B cell (primary cell): Measurements from ENCODE around the gene ECE1. TPM values are rescaled to one million over a fixed set of nuclear protein-coding genes. Genes with fewer than 3 reads are reported as not detected.

Experiments
- ATAC-seq: fragments of 200-7000 bp; cut with Tn5 transposase; one replicate; pipeline ENCODE4 v1.10.0; 2021; ENCODE audit warnings: low read depth, mild to moderate bottlenecking, moderate number of reproducible peaks, moderate library complexity
- CTCF ChIA-PET: fragments of 350-600 bp; sonication (Branson Sonifier 250); formaldehyde crosslinking; loops from one replicate; lab custom pipeline; 2021; ENCODE audit warnings: antibody characterized with exemption, inconsistent platforms; lab: Charles Lee
- POLR2A ChIA-PET: fragments of 350-600 bp; sonication (Branson Sonifier 250); formaldehyde crosslinking; loops from one replicate; lab custom pipeline; 2021; ENCODE audit warnings: antibody characterized with exemption; lab: Charles Lee
- DNase-seq: peaks from one replicate; pipeline ENCODE4 v3.0.0; 2013
- H2AFZ ChIP-seq: 2 replicates; pipeline ENCODE4 v1.6.1; 2012; ENCODE audit warnings: mild to moderate bottlenecking, low read depth, low read length; ENCODE audit not compliant: insufficient read depth, poor library complexity, severe bottlenecking
- H3K27ac ChIP-seq, 2 donors: 1 replicate in 1 of 2; 2 replicates in 1 of 2; pipeline ENCODE4 v1.5.1; 2012 to 2013; ENCODE audit warnings: low read length in 2 of 2, mild to moderate bottlenecking in 2 of 2, moderate library complexity in 1 of 2
- H3K27me3 ChIP-seq, 4 experiments: fragments of 200-600 bp in 1 of 4; sonication (generic) in 1 of 4; replicated peaks in 1 of 4; 1 replicate in 2 of 4; 2 replicates in 2 of 4; pipeline versions ENCODE4 v1.6.1 to v1.7.0; 2013 to 2016; ENCODE audit warnings: low read length in 3 of 4, mild to moderate bottlenecking in 2 of 4, mixed read lengths in 1 of 4, moderate library complexity in 1 of 4; ENCODE audit not compliant: insufficient read depth in 4 of 4, control insufficient read depth in 3 of 4; ENCODE audit errors: control extremely low read depth in 1 of 4
- H3K36me3 ChIP-seq, 2 experiments: replicated peaks in 1 of 2; 1 replicate in 1 of 2; 2 replicates in 1 of 2; pipeline versions ENCODE4 v1.6.1 to v1.7.1; 2013; ENCODE audit warnings: low read length in 1 of 2; ENCODE audit not compliant: insufficient read depth in 2 of 2, control insufficient read depth in 1 of 2; ENCODE audit errors: control extremely low read depth in 1 of 2, extremely low read depth in 1 of 2
- H3K4me1 ChIP-seq, 2 donors: fragments of 200-600 bp in 1 of 2; sonication (generic) in 1 of 2; 1 replicate in 1 of 2; 2 replicates in 1 of 2; pipeline versions ENCODE4 v1.5.1 to v1.6.1; 2013 to 2017; ENCODE audit warnings: low read length in 2 of 2; ENCODE audit not compliant: control insufficient read depth in 2 of 2, insufficient read depth in 2 of 2
- H3K4me2 ChIP-seq: replicated peaks from 2 replicates; pipeline ENCODE3; 2012; ENCODE audit warnings: mild to moderate bottlenecking, low read depth, low read length; ENCODE audit not compliant: poor library complexity, severe bottlenecking
- H3K4me3 ChIP-seq, 5 experiments: fragments of 200-600 bp in 1 of 5; sonication (generic) in 1 of 5; 1 replicate in 3 of 5; 2 replicates in 2 of 5; pipeline versions ENCODE4 v1.5.1 to v1.7.0; 2011 to 2016; ENCODE audit warnings: low read length in 4 of 5, mild to moderate bottlenecking in 4 of 5, low read depth in 2 of 5, control low read depth in 1 of 5, moderate library complexity in 1 of 5; ENCODE audit not compliant: insufficient read depth in 1 of 5; ENCODE audit errors: control extremely low read depth in 1 of 5, extremely low read depth in 1 of 5
- H3K79me2 ChIP-seq: fragments of 200-600 bp; sonication (generic); one replicate; pipeline ENCODE4 v1.6.0; 2016; ENCODE audit warnings: low read length; ENCODE audit not compliant: control insufficient read depth, insufficient read depth
- H3K9ac ChIP-seq: fragments of 200-600 bp; sonication (generic); 2 replicates; pipeline ENCODE4 v1.6.1; 2017; ENCODE audit warnings: mild to moderate bottlenecking, low read length, moderate library complexity
- H3K9me3 ChIP-seq, 3 donors: one replicate each; pipeline versions ENCODE4 v1.6.1 to v1.7.1; 2013; ENCODE audit warnings: low read length in 2 of 3; ENCODE audit not compliant: control insufficient read depth in 2 of 3, insufficient read depth in 1 of 3; ENCODE audit errors: control extremely low read depth in 1 of 3
- H4K20me1 ChIP-seq: 2 replicates; pipeline ENCODE4 v1.6.0; 2012; ENCODE audit warnings: mild to moderate bottlenecking, low read length; ENCODE audit not compliant: insufficient read depth, control insufficient read depth, poor library complexity, severe bottlenecking
- H3K27ac Mint-ChIP-seq: one replicate; pipeline ENCODE4 v1.8.0; 2021; ENCODE audit warnings: mixed read lengths
- H3K27me3 Mint-ChIP-seq: one replicate; pipeline ENCODE4 v1.8.0; 2021; ENCODE audit warnings: mixed read lengths
- H3K4me1 Mint-ChIP-seq: one replicate; pipeline ENCODE4 v1.8.0; 2021; ENCODE audit warnings: mixed read lengths
- H3K4me3 Mint-ChIP-seq: one replicate; pipeline ENCODE4 v1.8.0; 2021; ENCODE audit warnings: mixed read lengths
- H3K9me3 Mint-ChIP-seq: one replicate; pipeline ENCODE4 v1.8.0; 2022; ENCODE audit warnings: mixed read lengths; ENCODE audit not compliant: insufficient read depth
- EZH2 ChIP-seq: IDR thresholded peaks from 2 replicates; pipeline ENCODE4 v1.6.1; 2012; ENCODE audit warnings: borderline replicate concordance, low read depth, mild to moderate bottlenecking, moderate library complexity, low read length; ENCODE audit not compliant: insufficient read depth, poor library complexity, severe bottlenecking
- WGBS: methylation state at CpG from one replicate; pipeline ENCODE4 v1.1.5; 2013; ENCODE audit warnings: missing lambda C conversion rate; ENCODE audit not compliant: insufficient coverage; 5-methylcytosine and 5-hydroxymethylcytosine counted together
- intact Hi-C: fragments of 100-400 bp; cut with micrococcal nuclease; formaldehyde crosslinking; loops from one replicate; pipeline ENCODE4 v1.10.0; 2022
- polyA plus RNA-seq: library from polyadenylated mRNA; depleted of rRNA; stranded (reverse); fragments of >200 nt; gene quantifications from 2 replicates; pipeline ENCODE4 v1.2.3, GENCODE V29; 2012
- total RNA-seq, 2 donors: library from RNA; stranded (reverse); fragments of 120-200 nt in 1 of 2; gene quantifications; 1 replicate in 1 of 2; 2 replicates in 1 of 2; pipeline versions ENCODE4 v1.2.3 to v1.2.4, GENCODE V29; 2013 to 2022
- TF ChIP-seq, protein P1 (sequence below): fragments of 200-600 bp; IDR thresholded peaks from one replicate; pipeline ENCODE4 v1.8.0; 2022; ENCODE audit warnings: antibody characterized with exemption, mild to moderate bottlenecking

The ECE1 gene
- total and polyA plus RNA-seq, 2 donors (not counting 1 experiment from before 2014, with no cell fraction given): 46.7 to 133 TPM

DNA sequence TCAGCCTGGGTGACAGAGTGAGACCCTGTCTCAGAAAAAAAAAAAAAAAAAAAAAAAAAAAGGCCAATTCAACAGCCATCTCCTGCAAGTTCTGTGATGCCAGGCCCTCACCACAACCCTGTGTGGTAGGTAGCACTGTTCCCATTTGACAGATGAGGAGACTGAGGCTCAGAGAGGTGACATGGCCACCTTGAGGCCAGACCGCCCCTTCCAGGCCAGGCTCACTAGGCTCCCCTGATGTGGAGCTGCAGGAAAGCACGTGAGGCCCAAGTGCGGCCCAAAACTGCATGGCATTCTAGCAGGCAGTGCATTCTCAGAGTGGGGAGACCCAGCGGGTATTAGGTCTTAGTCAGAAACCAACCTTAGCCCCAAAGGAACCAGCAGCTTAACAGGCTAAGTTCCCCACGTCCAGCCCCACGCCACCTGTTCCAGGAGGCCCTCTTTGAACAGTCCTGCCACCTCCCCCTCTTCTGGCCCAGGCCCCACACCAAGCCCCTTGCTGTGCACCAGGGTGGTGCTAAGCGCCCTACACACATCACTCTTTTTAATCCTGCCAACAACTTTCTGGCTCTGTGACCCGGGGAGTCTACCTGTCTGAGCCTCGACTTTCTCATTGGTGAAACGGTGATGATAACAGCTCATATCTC, 11.7 kb upstream of the ECE1 start:
- H3K27ac Mint-ChIP-seq: peak overlapping the region; percentile 41
- no peaks in the 10 kb centered on the region for H3K9me3 Mint-ChIP-seq
- H3K36me3 ChIP-seq: no peaks in the 10 kb centered on the region
- DNase-seq (no peak), ATAC-seq (no peak)
- peaks cover 67% of the 10 kb centered on the region for H3K4me1 Mint-ChIP-seq
- H2AFZ ChIP-seq: no peak overlapping the region
- H3K79me2 ChIP-seq: peaks cover 97% of the 10 kb centered on the region
- no peak overlapping the region for H3K4me3 Mint-ChIP-seq
- no peaks in the 10 kb centered on the region for H3K27me3 Mint-ChIP-seq
- no peaks in the 10 kb centered on the region for H3K9me3 ChIP-seq
- no peak overlapping the region for H3K4me2 ChIP-seq
- no peaks in the 10 kb centered on the region for H3K27me3 ChIP-seq
- TF ChIP-seq EZH2: no peak
- TF ChIP-seq, protein P1, sequence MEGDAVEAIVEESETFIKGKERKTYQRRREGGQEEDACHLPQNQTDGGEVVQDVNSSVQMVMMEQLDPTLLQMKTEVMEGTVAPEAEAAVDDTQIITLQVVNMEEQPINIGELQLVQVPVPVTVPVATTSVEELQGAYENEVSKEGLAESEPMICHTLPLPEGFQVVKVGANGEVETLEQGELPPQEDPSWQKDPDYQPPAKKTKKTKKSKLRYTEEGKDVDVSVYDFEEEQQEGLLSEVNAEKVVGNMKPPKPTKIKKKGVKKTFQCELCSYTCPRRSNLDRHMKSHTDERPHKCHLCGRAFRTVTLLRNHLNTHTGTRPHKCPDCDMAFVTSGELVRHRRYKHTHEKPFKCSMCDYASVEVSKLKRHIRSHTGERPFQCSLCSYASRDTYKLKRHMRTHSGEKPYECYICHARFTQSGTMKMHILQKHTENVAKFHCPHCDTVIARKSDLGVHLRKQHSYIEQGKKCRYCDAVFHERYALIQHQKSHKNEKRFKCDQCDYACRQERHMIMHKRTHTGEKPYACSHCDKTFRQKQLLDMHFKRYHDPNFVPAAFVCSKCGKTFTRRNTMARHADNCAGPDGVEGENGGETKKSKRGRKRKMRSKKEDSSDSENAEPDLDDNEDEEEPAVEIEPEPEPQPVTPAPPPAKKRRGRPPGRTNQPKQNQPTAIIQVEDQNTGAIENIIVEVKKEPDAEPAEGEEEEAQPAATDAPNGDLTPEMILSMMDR: no peak
- H3K9ac ChIP-seq: no peak overlapping the region
- ChIA-PET POLR2A (interaction anchor here (0.7 to 1.1 kb wide), 2 partner anchors 9 to 53 kb away, joined by 3 to 4 read pairs; no protein-coding TSS in a partner anchor), CTCF (interaction anchor here (0.7 to 5.3 kb wide), 3 partner anchors 23 to 65 kb away, joined by 3 to 30 read pairs (median 30); no protein-coding TSS in a partner anchor)
- peaks cover 36 to 51% of the 10 kb centered on the region in 2 donors for H3K4me1 ChIP-seq
- no peak overlapping the region for H3K4me3 ChIP-seq
- intact Hi-C loops: no loop called here
- no peak overlapping the region for H3K27ac ChIP-seq
- H4K20me1 ChIP-seq: peaks cover 11% of the 10 kb centered on the region
- WGBS: 90% methylated on average over 9 of the region's 10 CpGs

- H3K4me3 Mint-ChIP-seq: peak overlapping the region; percentile 37
Measured at GRCh38 chr1:21300774-21301173, 10.5 kb upstream of the ECE1 start.

More at GRCh38 chr1:21300774-21301173, 10.5 kb upstream of the ECE1 start:
- H4K20me1 ChIP-seq: peaks cover 6% of the 10 kb centered on the region
- H2AFZ ChIP-seq: no peak overlapping the region
- Mint-ChIP-seq H3K9me3 (no peaks in the 10 kb centered on the region), H3K4me1 (peaks cover 78% of the 10 kb centered on the region), H3K27me3 (no peaks in the 10 kb centered on the region), H3K27ac (peak overlapping the region; percentile 75)
- peaks cover 97% of the 10 kb centered on the region for H3K79me2 ChIP-seq
- ChIA-PET CTCF (interaction anchor here (1.4 to 5.3 kb wide), 4 partner anchors 10 to 66 kb away, joined by 7 to 30 read pairs (median 24); partner anchors contain the start of gene ECE1), POLR2A (interaction anchor here (3.3 kb wide), 1 partner anchor 25 kb away, joined by 14 read pairs; no protein-coding TSS in a partner anchor)
- ATAC-seq (no peak), DNase-seq (no peak)
- H3K4me2 ChIP-seq: no peak overlapping the region
- TF ChIP-seq, protein P1: no peak
- TF ChIP-seq EZH2: no peak
- no peaks in the 10 kb centered on the region for H3K27me3 ChIP-seq
- intact Hi-C loops: no loop called here
- no peak overlapping the region for H3K9ac ChIP-seq
- peaks cover 47 to 63% of the 10 kb centered on the region in 2 donors for H3K4me1 ChIP-seq
- no peaks in the 10 kb centered on the region for H3K9me3 ChIP-seq
- H3K27ac ChIP-seq: peak overlapping the region in 1 of 2 donors; percentile 34
- H3K36me3 ChIP-seq: no peaks in the 10 kb centered on the region
- H3K4me3 ChIP-seq: no peak overlapping the region
